Ishikawa (cell line): ENCODE data around the gene COL21A1.

Source experiments
- CEBPB ChIP-seq: IDR thresholded peaks from 2 replicates; pipeline ENCODE4 v1.6.1; 2012
- CREB1 ChIP-seq: IDR thresholded peaks from 2 replicates; pipeline ENCODE4 v1.6.1; 2012; ENCODE audit warnings: low read depth
- EGR1 ChIP-seq: IDR thresholded peaks from 2 replicates; pipeline ENCODE4 v1.6.1; 2012
- EP300 ChIP-seq: IDR thresholded peaks from 2 replicates; pipeline ENCODE4 v1.6.1; 2012; ENCODE audit warnings: borderline replicate concordance
- FOXM1 ChIP-seq: IDR thresholded peaks from 2 replicates; pipeline ENCODE4 v1.6.1; 2012; ENCODE audit warnings: low read depth, borderline replicate concordance
- NFIC ChIP-seq: IDR thresholded peaks from 2 replicates; pipeline ENCODE4 v1.6.1; 2012
- RAD21 ChIP-seq: IDR thresholded peaks from 2 replicates; pipeline ENCODE4 v1.6.1; 2012; ENCODE audit warnings: low read depth
- TAF1 ChIP-seq: IDR thresholded peaks from 2 replicates; pipeline ENCODE4 v1.6.1; 2012; ENCODE audit warnings: low read depth, mild to moderate bottlenecking
- TCF12 ChIP-seq: IDR thresholded peaks from 2 replicates; pipeline ENCODE4 v1.6.1; 2012; ENCODE audit warnings: low read depth
- TEAD4 ChIP-seq: IDR thresholded peaks from 2 replicates; pipeline ENCODE4 v1.6.1; 2012
- YY1 ChIP-seq: IDR thresholded peaks from 2 replicates; pipeline ENCODE4 v1.6.1; 2012; ENCODE audit warnings: low read depth
- ZBTB7A ChIP-seq: IDR thresholded peaks from 2 replicates; pipeline ENCODE4 v1.6.1; 2012; ENCODE audit warnings: low read depth
- TF ChIP-seq, protein P1 (sequence below): IDR thresholded peaks from 2 replicates; pipeline ENCODE4 v1.6.1; 2012
- TF ChIP-seq, protein P2 (sequence below): IDR thresholded peaks from 2 replicates; pipeline ENCODE4 v1.6.1; 2012
- TF ChIP-seq, protein P3 (sequence below): IDR thresholded peaks from 2 replicates; pipeline ENCODE4 v1.6.1; 2012; ENCODE audit warnings: low read depth, mild to moderate bottlenecking

COL21A1 gene

DNA sequence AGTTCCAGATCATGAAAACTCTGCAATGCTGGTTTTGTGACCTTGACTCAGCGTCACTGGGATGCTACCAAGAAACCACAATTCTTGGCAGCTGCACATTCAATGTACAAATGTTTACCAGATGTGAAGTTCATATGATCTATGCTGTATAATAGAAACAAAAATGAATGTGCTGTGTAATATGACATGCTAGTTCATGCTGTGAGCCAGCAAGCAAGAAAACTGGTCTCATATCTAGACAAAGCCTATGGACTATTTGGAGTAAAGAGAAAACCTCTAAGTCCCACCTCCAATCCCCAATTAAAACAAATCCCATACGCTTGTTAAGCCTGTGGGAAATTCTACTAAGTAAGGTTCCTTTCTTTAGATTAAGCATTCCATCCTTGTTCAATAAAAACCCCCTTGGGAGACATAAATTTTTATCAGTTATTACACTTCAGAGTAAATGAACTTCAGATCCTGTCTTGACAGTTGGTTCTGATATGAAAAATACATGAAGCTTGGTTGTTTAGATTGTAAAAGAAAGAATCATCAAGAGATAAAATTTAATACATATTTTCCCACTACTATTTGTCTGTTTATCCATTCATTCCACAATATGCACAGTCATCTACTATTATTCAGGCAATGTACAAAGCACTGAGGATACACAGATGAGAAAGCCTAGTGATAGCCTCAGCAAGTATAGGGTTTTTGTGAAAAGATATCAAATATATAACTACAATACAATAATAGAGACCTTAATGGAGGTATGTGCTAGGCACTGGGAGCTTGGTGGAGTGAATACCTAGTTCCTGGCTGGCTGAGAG, 20.1 kb downstream of the COL21A1 start:
- TF ChIP-seq ZBTB7A (no peak), TAF1 (no peak), CEBPB (no peak), EGR1 (no peak)
- TF ChIP-seq, protein P1, sequence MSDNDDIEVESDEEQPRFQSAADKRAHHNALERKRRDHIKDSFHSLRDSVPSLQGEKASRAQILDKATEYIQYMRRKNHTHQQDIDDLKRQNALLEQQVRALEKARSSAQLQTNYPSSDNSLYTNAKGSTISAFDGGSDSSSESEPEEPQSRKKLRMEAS, result no peak

DNA sequence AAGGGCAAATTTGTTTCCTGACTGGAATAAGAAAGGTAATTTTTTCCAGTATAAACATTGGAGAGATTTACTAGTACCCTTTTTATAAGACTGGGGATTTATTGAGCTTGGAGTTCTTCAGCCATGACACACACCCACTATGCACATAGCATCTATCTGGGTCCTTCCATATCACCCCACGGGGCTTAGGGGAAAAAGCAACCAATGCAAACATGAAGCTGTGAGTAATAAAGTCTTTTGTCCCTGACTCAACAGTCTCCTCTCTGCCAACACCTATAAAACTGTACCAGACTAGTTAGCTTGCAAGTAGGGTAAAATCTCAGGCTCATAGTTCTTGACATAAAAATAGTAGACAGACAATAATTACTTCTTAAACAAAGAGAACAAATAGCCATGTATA, 23.4 kb downstream of the COL21A1 start:
- TF ChIP-seq FOXM1 (no peak), TCF12 (no peak), EP300 (no peak), TAF1 (no peak), RAD21 (no peak), NFIC (no peak), ZBTB7A (no peak), TEAD4 (no peak), CEBPB (no peak), EGR1 (no peak), CREB1 (no peak), YY1 (no peak)
- TF ChIP-seq, protein P1, result no peak
- TF ChIP-seq, protein P2, sequence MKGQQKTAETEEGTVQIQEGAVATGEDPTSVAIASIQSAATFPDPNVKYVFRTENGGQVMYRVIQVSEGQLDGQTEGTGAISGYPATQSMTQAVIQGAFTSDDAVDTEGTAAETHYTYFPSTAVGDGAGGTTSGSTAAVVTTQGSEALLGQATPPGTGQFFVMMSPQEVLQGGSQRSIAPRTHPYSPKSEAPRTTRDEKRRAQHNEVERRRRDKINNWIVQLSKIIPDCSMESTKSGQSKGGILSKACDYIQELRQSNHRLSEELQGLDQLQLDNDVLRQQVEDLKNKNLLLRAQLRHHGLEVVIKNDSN, result no peak
- TF ChIP-seq, protein P3, sequence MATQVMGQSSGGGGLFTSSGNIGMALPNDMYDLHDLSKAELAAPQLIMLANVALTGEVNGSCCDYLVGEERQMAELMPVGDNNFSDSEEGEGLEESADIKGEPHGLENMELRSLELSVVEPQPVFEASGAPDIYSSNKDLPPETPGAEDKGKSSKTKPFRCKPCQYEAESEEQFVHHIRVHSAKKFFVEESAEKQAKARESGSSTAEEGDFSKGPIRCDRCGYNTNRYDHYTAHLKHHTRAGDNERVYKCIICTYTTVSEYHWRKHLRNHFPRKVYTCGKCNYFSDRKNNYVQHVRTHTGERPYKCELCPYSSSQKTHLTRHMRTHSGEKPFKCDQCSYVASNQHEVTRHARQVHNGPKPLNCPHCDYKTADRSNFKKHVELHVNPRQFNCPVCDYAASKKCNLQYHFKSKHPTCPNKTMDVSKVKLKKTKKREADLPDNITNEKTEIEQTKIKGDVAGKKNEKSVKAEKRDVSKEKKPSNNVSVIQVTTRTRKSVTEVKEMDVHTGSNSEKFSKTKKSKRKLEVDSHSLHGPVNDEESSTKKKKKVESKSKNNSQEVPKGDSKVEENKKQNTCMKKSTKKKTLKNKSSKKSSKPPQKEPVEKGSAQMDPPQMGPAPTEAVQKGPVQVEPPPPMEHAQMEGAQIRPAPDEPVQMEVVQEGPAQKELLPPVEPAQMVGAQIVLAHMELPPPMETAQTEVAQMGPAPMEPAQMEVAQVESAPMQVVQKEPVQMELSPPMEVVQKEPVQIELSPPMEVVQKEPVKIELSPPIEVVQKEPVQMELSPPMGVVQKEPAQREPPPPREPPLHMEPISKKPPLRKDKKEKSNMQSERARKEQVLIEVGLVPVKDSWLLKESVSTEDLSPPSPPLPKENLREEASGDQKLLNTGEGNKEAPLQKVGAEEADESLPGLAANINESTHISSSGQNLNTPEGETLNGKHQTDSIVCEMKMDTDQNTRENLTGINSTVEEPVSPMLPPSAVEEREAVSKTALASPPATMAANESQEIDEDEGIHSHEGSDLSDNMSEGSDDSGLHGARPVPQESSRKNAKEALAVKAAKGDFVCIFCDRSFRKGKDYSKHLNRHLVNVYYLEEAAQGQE, result no peak

DNA sequence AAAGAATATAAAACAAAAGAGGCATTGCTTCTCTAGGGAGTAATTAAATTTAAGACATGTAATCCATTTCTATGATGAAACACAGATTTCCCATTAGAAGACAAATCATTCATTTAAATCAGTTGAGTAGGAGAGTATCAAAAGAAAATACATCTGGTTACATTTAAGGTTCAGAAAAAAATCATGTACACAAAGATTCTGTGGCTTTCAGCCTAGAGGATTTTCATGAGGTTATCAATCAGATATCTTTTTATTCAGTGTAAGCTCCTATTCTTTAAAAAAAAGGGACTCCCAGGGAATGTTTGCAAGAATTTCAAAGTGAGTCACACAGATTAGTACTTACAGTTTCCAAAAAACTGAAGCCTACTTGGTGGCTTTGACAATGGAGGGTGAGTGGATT, 24.9 kb downstream of the COL21A1 start:
- TF ChIP-seq TCF12 (no peak), CEBPB (no peak), TEAD4 (no peak), EGR1 (no peak), ZBTB7A (no peak), FOXM1 (no peak), YY1 (no peak), RAD21 (no peak), EP300 (no peak), CREB1 (no peak), TAF1 (no peak), NFIC (no peak)
- TF ChIP-seq, protein P3, result no peak
- TF ChIP-seq, protein P2, result no peak
- TF ChIP-seq, protein P1, result no peak

DNA sequence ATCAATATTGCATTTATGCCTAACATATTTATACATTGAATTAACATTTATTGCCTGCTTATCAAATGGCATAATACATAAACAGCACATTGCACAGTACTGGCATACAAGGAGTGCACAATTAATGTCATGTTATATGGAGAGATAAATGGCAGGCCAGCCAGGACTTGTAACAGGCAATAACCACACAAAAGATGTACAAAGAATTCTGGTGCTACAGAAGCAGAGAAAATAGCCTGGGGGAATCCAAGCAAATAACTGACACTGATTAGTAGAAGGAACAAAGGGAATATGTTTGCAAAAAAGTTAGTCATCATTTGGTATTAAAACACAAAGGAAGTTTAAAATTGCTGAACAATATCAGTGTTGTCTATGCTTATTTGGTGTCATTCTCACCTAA, 27.3 kb downstream of the COL21A1 start:
- TF ChIP-seq FOXM1 (no peak), EP300 (no peak), TEAD4 (no peak), CEBPB (no peak), TCF12 (no peak)
- TF ChIP-seq, protein P2, result no peak

DNA sequence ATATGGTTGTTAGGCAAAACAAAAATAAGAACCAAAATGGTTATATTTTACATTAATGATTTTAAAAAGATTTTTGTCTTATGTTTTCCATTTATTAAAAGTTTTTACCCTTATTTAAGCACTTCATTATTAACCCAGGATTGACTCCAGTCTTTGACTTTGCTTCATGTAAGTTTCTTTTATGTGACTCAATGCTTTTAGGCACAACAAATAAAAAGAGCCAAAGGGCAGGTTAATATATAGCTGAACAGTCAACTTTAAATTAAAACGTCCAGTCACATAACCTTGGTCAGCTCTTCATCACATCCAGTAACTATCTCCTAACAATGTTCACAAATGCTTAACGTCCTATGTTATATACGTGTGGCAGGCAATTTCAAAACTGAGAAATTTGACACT, 32.7 kb downstream of the COL21A1 start:
- TF ChIP-seq CEBPB, result no peak
- TF ChIP-seq YY1, result no peak
